Stomach smooth muscle (tissue), 2 donors: ENCODE data around the gene DST.

Experiments used
- H3K27ac ChIP-seq: one replicate; pipeline ENCODE4 v1.7.0; 2013; ENCODE audit warnings: mild to moderate bottlenecking, low read length, inconsistent platforms
- H3K27me3 ChIP-seq, 2 donors: one replicate each; pipeline ENCODE4 v1.7.0; 2013; ENCODE audit warnings: low read length in 2 of 2; ENCODE audit not compliant: insufficient read depth in 2 of 2, control insufficient read depth in 1 of 2
- H3K36me3 ChIP-seq, 2 donors: one replicate each; pipeline ENCODE4 v1.7.0; 2013; ENCODE audit warnings: low read length in 2 of 2; ENCODE audit not compliant: control insufficient read depth in 2 of 2, insufficient read depth in 2 of 2
- H3K4me1 ChIP-seq: one replicate; pipeline ENCODE4 v1.7.0; 2013; ENCODE audit warnings: low read length; ENCODE audit not compliant: control insufficient read depth, insufficient read depth
- H3K4me3 ChIP-seq, 2 donors: one replicate each; pipeline ENCODE4 v1.7.0; 2013; ENCODE audit warnings: low read length in 2 of 2
- H3K9ac ChIP-seq, 2 donors: one replicate each; pipeline ENCODE4 v1.7.0; 2013; ENCODE audit warnings: low read length in 2 of 2, mild to moderate bottlenecking in 1 of 2
- H3K9me3 ChIP-seq, 2 donors: one replicate each; pipeline ENCODE4 v1.7.0; 2013; ENCODE audit warnings: low read length in 2 of 2; ENCODE audit not compliant: control insufficient read depth in 2 of 2
- donor health status: healthy.
- donor health status: Pancreatic carcinoma.

The DST gene

DNA sequence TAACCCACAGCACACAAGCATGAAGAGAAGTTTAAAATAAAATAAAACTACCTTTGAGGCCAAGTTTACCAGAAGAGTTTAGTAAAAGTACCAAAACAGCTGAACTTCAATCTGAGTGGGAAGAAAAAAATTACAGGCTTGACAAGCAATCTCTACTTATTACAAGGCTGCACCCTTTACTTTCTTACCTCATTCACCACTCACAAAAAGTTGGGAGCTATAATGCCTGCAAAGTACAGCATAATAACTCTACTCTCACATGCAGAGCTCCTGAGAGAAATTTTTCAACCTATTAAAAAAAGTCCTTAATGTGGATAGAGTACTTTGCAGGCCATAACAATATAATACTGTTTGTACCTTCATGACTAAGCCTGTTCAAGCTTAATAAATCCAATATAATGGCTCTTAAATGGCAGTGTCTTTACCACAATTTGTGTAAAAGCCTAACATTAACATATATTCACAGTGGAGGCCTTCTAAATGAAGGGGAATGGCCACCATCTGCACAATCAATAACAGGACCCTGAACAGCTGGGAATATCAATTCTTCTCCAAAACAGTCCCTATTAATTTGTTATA, 103.1 kb downstream of the DST start:
- H3K36me3 ChIP-seq: peaks cover 13 to 16% of the 10 kb centered on the region in 2 donors
- peaks cover 11% of the 10 kb centered on the region for H3K4me1 ChIP-seq
- H3K4me3 ChIP-seq: peak overlapping the region; percentile 77 to 80
- peak overlapping the region; percentile 82 to 89 for H3K9ac ChIP-seq
- no peaks in the 10 kb centered on the region for H3K9me3 ChIP-seq
- no peaks in the 10 kb centered on the region for H3K27me3 ChIP-seq
- peak overlapping the region; percentile 87 for H3K27ac ChIP-seq

DNA sequence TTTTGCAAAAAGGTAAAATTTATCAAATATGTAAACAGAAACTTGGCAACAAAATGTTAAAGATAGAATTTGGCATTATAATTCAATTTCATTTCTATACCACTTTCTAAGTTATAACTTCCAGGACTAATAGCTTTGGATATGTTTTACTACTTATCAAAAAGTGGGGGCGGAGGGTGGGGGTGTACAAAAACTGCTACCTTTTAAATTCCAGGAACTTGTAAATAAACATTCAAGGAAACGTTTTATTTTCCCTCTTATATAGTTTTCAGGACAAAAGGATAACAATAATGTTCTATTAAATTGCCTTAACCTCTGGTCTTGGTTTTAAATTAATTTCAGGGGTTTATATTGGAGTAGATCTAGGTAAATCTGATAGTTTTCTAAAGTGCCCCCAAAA, 103.8 kb downstream of the DST start:
- peak overlapping the region; percentile 55 to 82 for H3K9ac ChIP-seq
- H3K9me3 ChIP-seq: no peaks in the 10 kb centered on the region
- no peaks in the 10 kb centered on the region for H3K27me3 ChIP-seq
- peaks cover 19 to 21% of the 10 kb centered on the region in 2 donors for H3K36me3 ChIP-seq
- H3K27ac ChIP-seq: no peak overlapping the region
- peak overlapping the region; percentile 77 to 80 for H3K4me3 ChIP-seq
- H3K4me1 ChIP-seq: peaks cover 11% of the 10 kb centered on the region

DNA sequence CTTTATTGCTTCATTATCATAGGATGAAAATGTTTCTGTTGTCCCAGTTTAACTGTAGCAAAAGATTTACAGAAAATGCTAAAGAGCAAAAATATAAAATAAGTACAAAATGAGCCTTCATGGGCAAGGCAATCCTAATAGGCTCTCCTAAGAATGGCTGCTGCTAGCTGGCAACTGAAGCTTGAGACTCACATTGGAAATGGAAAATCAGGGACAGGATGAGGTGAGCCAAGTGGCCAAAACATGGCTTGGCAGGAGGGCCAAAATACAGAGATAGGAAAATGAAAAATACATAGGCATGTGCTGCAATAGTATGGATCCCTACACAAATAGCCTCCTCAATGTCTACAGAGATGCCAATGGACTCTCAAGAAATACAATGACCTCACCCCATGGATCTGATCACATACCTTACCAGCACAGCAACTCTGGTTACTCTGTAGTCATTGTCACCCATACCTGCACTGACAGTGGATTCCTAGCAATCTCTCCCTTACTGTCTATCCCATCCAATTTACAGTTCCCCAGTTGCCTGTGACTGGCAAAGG, 105.4 kb downstream of the DST start:
- Histone ChIP-seq H3K27ac (no peak overlapping the region), H3K27me3 (no peaks in the 10 kb centered on the region), H3K36me3 (peaks cover 19 to 25% of the 10 kb centered on the region in 2 donors), H3K4me1 (peaks cover 14% of the 10 kb centered on the region), H3K9me3 (no peaks in the 10 kb centered on the region), H3K4me3 (peak overlapping the region; percentile 77 to 80), H3K9ac (no peak overlapping the region)

DNA sequence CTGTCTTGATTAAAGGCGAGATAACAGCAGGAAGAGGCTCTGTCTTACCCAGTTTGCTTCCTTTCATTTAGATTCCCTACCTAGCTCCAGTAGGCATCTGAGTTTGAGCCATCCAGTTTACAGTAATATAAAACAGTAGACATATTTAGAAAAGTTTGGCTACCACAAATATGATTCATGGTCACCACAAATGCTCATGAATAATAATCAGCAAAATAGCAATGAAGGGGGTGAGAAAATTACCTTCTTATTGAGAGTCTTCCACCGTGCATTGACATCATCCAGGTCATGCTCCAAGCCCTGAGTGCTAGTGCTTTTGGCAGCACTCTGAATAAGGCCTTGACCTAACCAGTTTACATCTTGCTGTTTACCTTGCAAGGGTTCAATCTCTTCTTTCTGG, 106.2 kb downstream of the DST start:
- Histone ChIP-seq H3K4me1 (peaks cover 14% of the 10 kb centered on the region), H3K9ac (no peak overlapping the region), H3K27me3 (no peaks in the 10 kb centered on the region), H3K9me3 (no peaks in the 10 kb centered on the region), H3K27ac (no peak overlapping the region), H3K4me3 (peak overlapping the region; percentile 18 to 47), H3K36me3 (peaks cover 27 to 32% of the 10 kb centered on the region in 2 donors)

DNA sequence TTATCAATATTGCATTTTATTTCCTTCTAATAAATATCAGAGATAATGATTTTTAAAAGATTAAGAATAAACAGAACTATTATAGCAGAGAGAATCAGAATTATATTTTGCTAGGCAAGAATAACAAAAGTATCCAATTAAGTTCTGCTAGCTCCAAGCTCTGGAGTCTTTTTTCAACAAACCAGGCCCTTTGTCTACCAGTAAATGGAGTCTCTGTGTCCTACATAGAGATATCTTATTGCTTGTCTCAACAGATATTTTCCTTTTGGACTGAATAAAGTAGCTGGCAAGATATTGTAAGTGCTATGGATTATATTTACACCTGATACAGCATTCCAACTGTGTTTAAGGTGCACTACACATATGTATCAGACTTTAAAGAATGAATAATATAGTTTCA, 107.1 kb downstream of the DST start:
- H3K9me3 ChIP-seq: no peaks in the 10 kb centered on the region
- peak overlapping the region in 1 of 2 donors; percentile 37 for H3K4me3 ChIP-seq
- peaks cover 28 to 34% of the 10 kb centered on the region in 2 donors for H3K36me3 ChIP-seq
- H3K9ac ChIP-seq: peak overlapping the region in 1 of 2 donors; percentile 16
- H3K27ac ChIP-seq: no peak overlapping the region
- no peaks in the 10 kb centered on the region for H3K27me3 ChIP-seq
- H3K4me1 ChIP-seq: peaks cover 14% of the 10 kb centered on the region

DNA sequence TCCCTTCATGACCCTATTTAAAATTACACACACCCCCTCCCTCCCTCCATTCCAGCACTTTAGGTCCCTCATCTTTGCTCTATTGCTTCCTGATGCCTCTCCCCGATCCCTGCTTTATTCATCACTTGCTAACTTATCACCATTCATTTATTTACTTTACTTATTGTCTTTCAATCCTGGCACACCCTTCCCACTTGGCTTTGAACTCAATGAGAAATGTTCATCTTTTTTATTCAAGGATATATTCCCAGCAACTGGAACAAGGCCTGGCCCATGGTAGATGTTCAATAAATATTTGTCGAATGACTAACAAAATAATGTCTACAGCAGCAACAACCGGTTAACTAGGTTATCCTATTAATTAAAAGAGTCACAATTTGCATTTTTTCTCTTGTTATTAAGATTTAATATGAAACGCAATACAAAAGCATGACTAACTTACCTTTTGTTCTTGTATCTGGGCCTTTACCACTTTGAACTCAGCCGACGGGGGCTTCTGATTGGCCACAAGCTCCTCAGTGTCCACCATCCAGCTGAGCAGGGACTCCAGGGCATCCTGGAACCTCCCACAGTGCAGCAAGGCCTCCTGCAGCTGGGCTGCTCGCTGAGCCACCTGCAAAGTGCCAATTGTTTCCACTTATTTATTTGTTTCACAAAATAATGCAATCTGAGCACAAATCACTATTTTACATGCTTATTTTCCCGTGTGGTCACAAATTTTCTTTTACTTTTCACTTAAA, 107.8 kb downstream of the DST start:
- Histone ChIP-seq H3K27me3 (no peaks in the 10 kb centered on the region), H3K27ac (no peak overlapping the region), H3K36me3 (peaks cover 28 to 36% of the 10 kb centered on the region in 2 donors), H3K9me3 (no peaks in the 10 kb centered on the region), H3K4me1 (peaks cover 10% of the 10 kb centered on the region), H3K4me3 (no peak overlapping the region), H3K9ac (no peak overlapping the region)

DNA sequence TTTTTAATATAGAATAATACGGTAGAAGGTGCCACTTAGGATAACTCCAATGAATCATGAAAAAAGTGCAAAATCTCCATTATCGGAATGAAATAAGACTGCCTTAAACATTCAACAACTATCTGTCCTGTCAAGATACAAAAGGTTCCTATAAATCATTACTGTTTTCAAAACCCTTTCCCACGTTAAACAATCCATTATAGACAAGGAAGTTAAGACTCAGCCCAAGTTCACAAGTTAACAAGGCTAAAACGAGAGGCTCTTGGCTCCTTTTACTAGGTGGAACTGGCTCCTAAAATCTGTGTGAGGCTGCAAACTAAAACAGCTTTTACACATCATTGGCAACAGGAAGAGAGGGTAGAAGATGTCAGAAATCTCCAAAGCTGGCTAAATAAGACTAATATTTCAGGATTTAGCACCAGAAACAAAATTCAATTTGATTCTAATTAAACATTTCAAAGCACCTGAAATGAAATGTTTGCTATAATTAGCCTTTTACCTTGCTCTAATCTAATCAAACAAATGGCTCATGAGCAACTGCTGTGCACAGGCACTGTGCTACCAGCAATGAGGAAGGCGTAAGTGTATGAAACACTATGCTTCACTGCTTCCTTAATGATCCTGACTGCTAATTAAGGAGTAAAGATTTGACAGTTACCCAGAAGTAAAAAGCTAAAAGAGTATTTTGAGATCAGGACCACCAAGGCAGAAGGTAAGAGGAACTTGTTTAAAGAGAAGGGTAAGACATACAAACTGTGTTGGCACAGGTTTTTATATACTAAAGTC, 109.7 kb downstream of the DST start:
- Histone ChIP-seq H3K27ac (no peak overlapping the region), H3K4me3 (no peak overlapping the region), H3K4me1 (peaks cover 9% of the 10 kb centered on the region), H3K9ac (no peak overlapping the region), H3K27me3 (no peaks in the 10 kb centered on the region), H3K36me3 (peaks cover 28 to 51% of the 10 kb centered on the region in 2 donors), H3K9me3 (no peaks in the 10 kb centered on the region)

DNA sequence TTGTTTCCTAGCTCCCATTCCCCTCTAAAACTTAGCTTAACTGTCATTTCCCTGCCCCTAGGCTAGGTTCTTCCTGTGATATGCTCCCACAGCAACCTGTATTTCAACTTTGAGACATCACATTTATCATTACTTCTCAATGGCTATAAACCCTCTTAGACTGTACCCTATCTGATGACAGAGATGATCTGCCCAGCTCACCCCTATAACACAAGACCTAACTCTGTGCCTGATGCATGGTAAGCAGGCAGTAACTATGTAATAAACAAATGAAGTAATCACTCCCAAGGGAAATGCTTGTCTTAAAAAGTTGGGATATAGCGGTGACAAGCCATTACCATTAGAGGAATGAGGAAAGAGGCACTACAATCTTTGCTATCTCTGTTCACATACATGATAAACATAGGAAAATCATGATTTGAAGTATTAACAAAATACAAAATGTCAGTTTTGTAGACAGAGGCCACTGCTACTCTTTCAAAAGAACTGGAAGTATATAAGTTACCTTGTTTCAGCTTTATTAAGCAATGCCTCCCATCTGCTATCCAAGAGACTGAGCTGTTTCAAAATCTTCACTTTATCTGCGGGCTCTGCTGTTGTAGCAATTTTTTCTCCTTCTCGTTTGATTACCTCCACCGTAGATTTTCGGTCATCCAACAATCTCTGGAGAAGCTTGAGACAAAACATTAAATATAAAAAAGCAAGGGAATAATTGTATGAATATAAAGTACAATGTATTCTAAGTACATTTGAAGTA, 110.7 kb downstream of the DST start:
- H3K4me1 ChIP-seq: peaks cover 9% of the 10 kb centered on the region
- H3K27me3 ChIP-seq: no peaks in the 10 kb centered on the region
- H3K4me3 ChIP-seq: no peak overlapping the region
- peaks cover 31 to 57% of the 10 kb centered on the region in 2 donors for H3K36me3 ChIP-seq
- no peak overlapping the region for H3K27ac ChIP-seq
- no peaks in the 10 kb centered on the region for H3K9me3 ChIP-seq
- no peak overlapping the region for H3K9ac ChIP-seq

DNA sequence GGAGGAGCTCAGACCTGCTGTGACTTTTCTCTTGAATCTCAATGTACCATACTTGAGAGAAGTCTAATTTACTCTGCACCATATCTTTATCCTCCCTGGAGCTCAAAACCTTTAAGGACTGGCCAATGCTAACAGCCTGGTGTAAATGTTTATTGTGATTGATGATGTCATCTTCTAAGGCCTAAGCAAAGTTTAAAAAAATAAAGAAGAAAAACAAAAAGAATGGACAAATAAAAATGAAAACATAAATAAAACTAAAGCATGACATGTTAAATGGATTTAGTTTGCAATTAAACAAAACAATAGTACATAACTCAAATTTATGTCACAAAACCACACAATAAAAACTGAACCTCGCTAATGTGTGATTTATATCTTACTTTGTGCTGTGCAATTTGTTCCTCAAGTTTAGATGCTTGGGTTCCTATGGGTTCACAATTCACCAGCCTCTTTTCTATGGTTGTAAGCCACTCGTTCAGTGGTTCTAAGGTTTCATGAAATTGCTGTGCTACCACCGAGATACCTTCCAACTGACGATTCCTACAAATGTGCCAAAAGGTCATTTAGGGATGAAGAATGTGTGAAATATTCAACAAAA, 113.0 kb downstream of the DST start:
- Histone ChIP-seq H3K9ac (no peak overlapping the region), H3K36me3 (peaks cover 24 to 50% of the 10 kb centered on the region in 2 donors), H3K27me3 (no peaks in the 10 kb centered on the region), H3K9me3 (no peaks in the 10 kb centered on the region), H3K27ac (no peak overlapping the region), H3K4me1 (peaks cover 16% of the 10 kb centered on the region), H3K4me3 (no peak overlapping the region)

DNA sequence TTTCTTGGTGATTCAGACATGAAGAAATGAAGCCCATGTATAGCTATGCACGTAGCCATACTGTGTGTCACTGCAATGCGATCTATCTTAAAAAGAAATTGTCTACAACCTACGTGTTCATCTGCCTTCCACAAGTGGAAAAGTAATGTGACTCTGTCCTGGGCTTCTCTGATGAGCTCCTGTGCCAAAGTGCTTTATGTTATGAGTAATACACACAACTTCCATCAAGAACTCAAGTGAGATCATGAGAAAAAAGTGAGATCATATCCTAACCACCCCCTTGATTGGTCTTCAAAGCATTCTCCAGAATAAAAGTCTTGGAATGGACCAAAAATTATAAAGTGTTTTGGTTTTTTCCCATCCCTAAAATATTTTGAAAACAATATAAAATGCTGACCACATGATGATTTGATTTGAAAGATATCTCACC, 114.3 kb downstream of the DST start:
- no peak overlapping the region for H3K9ac ChIP-seq
- H3K27me3 ChIP-seq: no peaks in the 10 kb centered on the region
- H3K4me3 ChIP-seq: no peak overlapping the region
- H3K27ac ChIP-seq: peak overlapping the region; percentile 6
- H3K9me3 ChIP-seq: no peaks in the 10 kb centered on the region
- H3K4me1 ChIP-seq: peaks cover 16% of the 10 kb centered on the region
- peaks cover 18 to 44% of the 10 kb centered on the region in 2 donors for H3K36me3 ChIP-seq
